ENCODE results near the gene SCTR. TPM values are rescaled to one million over a fixed set of nuclear protein-coding genes. Genes with fewer than 3 reads are reported as not detected.

SCTR gene
- total RNA-seq, 1 experiment from 2014 or later, result not detected

DNA sequence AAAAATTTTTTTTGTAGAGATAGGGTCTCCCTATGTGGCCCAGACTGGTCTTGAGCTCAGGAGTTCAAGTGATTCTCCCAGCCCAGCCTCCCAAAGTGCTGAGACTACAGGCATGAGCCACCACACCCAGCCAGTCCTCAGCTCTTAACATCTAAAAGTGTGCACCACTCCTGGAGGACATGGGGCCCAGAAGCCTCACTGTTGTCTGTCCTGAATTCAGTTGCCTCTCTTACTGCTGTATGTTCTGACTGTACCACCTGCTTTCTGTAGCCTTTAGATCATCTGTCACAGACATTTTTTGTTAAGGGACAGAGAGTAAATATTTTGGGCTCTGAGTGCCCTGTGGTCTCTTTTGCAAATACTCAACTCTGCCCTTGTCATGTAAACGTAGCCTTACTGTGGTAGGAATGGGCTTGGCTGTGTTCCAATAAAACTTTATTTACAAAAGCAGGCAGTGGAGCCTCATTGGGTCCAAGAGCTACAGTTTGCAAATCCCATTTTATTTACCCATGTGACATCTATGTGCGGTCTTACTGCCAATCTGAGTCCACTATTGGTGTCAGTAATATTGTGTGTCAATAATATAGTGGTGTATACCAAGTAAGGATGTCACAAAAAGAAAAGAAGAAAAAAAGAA, 54.5 kb downstream of the SCTR start:
- ATAC-seq (peak; percentile 25; the same call in 1 of the 2 replicates), DNase-seq (ENCODE audit: low spot score) (no peak)
- POLR2A ChIA-PET, result no interaction called here
- TF ChIP-seq, protein P1, sequence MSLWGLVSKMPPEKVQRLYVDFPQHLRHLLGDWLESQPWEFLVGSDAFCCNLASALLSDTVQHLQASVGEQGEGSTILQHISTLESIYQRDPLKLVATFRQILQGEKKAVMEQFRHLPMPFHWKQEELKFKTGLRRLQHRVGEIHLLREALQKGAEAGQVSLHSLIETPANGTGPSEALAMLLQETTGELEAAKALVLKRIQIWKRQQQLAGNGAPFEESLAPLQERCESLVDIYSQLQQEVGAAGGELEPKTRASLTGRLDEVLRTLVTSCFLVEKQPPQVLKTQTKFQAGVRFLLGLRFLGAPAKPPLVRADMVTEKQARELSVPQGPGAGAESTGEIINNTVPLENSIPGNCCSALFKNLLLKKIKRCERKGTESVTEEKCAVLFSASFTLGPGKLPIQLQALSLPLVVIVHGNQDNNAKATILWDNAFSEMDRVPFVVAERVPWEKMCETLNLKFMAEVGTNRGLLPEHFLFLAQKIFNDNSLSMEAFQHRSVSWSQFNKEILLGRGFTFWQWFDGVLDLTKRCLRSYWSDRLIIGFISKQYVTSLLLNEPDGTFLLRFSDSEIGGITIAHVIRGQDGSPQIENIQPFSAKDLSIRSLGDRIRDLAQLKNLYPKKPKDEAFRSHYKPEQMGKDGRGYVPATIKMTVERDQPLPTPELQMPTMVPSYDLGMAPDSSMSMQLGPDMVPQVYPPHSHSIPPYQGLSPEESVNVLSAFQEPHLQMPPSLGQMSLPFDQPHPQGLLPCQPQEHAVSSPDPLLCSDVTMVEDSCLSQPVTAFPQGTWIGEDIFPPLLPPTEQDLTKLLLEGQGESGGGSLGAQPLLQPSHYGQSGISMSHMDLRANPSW (CRISPR knock-in tag; conservative IDR thresholded peaks at IDR 0.05; ENCODE audit: low read depth), result no peak
- TF ChIP-seq, protein P2, sequence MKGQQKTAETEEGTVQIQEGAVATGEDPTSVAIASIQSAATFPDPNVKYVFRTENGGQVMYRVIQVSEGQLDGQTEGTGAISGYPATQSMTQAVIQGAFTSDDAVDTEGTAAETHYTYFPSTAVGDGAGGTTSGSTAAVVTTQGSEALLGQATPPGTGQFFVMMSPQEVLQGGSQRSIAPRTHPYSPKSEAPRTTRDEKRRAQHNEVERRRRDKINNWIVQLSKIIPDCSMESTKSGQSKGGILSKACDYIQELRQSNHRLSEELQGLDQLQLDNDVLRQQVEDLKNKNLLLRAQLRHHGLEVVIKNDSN (CRISPR knock-in tag; IDR thresholded peaks at IDR 0.05), result no peak
- no peak for TF ChIP-seq SMAD4 (CRISPR knock-in tag; IDR thresholded peaks at IDR 0.05)
- no peak for TF ChIP-seq MXD4 (CRISPR knock-in tag; IDR thresholded peaks at IDR 0.05; ENCODE audit: borderline replicate concordance)
- TF ChIP-seq, protein P3, sequence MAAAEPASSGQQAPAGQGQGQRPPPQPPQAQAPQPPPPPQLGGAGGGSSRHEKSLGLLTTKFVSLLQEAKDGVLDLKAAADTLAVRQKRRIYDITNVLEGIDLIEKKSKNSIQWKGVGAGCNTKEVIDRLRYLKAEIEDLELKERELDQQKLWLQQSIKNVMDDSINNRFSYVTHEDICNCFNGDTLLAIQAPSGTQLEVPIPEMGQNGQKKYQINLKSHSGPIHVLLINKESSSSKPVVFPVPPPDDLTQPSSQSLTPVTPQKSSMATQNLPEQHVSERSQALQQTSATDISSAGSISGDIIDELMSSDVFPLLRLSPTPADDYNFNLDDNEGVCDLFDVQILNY (CRISPR knock-in tag; IDR thresholded peaks at IDR 0.05), result no peak
- TF ChIP-seq, protein P4, sequence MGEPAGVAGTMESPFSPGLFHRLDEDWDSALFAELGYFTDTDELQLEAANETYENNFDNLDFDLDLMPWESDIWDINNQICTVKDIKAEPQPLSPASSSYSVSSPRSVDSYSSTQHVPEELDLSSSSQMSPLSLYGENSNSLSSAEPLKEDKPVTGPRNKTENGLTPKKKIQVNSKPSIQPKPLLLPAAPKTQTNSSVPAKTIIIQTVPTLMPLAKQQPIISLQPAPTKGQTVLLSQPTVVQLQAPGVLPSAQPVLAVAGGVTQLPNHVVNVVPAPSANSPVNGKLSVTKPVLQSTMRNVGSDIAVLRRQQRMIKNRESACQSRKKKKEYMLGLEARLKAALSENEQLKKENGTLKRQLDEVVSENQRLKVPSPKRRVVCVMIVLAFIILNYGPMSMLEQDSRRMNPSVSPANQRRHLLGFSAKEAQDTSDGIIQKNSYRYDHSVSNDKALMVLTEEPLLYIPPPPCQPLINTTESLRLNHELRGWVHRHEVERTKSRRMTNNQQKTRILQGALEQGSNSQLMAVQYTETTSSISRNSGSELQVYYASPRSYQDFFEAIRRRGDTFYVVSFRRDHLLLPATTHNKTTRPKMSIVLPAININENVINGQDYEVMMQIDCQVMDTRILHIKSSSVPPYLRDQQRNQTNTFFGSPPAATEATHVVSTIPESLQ (CRISPR knock-in tag; IDR thresholded peaks at IDR 0.05), result no peak
- TF ChIP-seq, protein P5, sequence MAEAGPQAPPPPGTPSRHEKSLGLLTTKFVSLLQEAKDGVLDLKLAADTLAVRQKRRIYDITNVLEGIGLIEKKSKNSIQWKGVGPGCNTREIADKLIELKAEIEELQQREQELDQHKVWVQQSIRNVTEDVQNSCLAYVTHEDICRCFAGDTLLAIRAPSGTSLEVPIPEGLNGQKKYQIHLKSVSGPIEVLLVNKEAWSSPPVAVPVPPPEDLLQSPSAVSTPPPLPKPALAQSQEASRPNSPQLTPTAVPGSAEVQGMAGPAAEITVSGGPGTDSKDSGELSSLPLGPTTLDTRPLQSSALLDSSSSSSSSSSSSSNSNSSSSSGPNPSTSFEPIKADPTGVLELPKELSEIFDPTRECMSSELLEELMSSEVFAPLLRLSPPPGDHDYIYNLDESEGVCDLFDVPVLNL (CRISPR knock-in tag; IDR thresholded peaks at IDR 0.05; ENCODE audit: borderline replicate concordance, low read depth), result no peak
- TF ChIP-seq SMAD3 (CRISPR knock-in tag; IDR thresholded peaks at IDR 0.05; ENCODE audit: borderline replicate concordance), result no peak
- TF ChIP-seq ZNF219 (CRISPR knock-in tag; IDR thresholded peaks at IDR 0.05; ENCODE audit: borderline replicate concordance), result no peak
- TF ChIP-seq, protein P6, sequence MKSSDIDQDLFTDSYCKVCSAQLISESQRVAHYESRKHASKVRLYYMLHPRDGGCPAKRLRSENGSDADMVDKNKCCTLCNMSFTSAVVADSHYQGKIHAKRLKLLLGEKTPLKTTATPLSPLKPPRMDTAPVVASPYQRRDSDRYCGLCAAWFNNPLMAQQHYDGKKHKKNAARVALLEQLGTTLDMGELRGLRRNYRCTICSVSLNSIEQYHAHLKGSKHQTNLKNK (CRISPR knock-in tag; IDR thresholded peaks at IDR 0.05), result no peak
- no peak for TF ChIP-seq SP1 (CRISPR knock-in tag; conservative IDR thresholded peaks at IDR 0.05)
- TF ChIP-seq, protein P7, sequence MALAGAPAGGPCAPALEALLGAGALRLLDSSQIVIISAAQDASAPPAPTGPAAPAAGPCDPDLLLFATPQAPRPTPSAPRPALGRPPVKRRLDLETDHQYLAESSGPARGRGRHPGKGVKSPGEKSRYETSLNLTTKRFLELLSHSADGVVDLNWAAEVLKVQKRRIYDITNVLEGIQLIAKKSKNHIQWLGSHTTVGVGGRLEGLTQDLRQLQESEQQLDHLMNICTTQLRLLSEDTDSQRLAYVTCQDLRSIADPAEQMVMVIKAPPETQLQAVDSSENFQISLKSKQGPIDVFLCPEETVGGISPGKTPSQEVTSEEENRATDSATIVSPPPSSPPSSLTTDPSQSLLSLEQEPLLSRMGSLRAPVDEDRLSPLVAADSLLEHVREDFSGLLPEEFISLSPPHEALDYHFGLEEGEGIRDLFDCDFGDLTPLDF (CRISPR knock-in tag; IDR thresholded peaks at IDR 0.05), result no peak
- TF ChIP-seq NFYB (CRISPR knock-in tag; conservative IDR thresholded peaks at IDR 0.05; ENCODE audit: low read depth), result no peak
- TF ChIP-seq NR3C1 (CRISPR knock-in tag; conservative IDR thresholded peaks at IDR 0.05; ENCODE audit: low read depth), result no peak
- no peak for TF ChIP-seq ZNF121 (CRISPR knock-in tag; IDR thresholded peaks at IDR 0.05)
- TF ChIP-seq, protein P8, sequence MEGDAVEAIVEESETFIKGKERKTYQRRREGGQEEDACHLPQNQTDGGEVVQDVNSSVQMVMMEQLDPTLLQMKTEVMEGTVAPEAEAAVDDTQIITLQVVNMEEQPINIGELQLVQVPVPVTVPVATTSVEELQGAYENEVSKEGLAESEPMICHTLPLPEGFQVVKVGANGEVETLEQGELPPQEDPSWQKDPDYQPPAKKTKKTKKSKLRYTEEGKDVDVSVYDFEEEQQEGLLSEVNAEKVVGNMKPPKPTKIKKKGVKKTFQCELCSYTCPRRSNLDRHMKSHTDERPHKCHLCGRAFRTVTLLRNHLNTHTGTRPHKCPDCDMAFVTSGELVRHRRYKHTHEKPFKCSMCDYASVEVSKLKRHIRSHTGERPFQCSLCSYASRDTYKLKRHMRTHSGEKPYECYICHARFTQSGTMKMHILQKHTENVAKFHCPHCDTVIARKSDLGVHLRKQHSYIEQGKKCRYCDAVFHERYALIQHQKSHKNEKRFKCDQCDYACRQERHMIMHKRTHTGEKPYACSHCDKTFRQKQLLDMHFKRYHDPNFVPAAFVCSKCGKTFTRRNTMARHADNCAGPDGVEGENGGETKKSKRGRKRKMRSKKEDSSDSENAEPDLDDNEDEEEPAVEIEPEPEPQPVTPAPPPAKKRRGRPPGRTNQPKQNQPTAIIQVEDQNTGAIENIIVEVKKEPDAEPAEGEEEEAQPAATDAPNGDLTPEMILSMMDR (IDR thresholded peaks at IDR 0.05), result no peak
- Mint-ChIP-seq H3K9me3 (no peaks in the 10 kb centered on the region), H3K4me3 (no peak overlapping the region), H3K27me3 (ENCODE audit: low read depth) (no peaks in the 10 kb centered on the region), H3K27ac (no peak overlapping the region), H3K36me3 (no peaks in the 10 kb centered on the region), H3K4me1 (peaks cover 16% of the 10 kb centered on the region)
- CTCF ChIA-PET, result interaction anchor here (0.6 kb wide), 1 partner anchor 172 kb away, joined by 4 read pairs; no protein-coding TSS in a partner anchor
